ENCODE measurements around the gene SOX4. TPM values are rescaled to one million over a fixed set of nuclear protein-coding genes. Genes with fewer than 3 reads are reported as not detected.

SOX4 gene
- total RNA-seq, 1 experiment from 2014 or later = 67.0 TPM

DNA sequence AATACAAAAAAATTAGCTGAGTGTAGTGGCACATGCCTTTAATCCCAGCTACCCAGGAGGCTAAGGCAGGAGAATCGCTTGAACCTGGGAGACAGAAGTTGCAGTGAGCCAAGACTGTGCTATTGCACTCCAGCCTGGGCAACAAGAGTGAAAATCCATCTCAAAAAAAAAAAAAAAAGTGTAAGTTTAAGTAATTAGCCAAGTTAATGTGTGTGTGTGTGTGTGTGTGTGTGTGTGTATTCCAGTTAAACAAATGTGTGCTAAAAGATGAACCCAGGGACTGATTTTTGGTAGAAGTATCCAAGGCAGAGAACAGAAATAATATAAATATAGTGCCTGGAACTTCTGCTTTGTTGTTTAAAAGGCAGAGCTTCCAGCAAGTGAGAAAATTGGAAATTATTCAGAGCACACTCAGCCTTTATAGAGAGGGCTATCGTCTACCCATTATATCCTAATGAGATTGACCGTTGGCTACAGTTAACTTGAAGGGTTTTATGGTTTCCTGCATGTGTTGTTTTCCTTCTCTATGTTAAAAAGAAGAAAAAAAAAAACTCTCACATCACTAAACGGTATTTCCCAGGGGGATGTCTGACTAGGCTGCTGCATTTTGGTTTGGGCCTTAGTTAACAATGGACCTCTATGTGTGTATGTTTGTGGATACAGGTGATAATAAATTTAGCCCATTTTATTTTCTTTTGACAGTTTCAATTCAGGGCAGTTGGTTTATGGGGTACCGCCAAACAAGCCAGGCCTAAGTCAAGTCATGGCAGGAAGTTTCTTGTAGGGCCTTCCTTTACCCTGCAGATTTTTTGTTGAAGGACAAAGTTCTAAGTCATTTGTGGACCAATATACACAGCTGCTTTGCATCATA, 9.8 kb downstream of the SOX4 start:
- RAD21 ChIA-PET (ENCODE audit: low non-redundant PET in 1 of 2, low total read pairs in 2 of 2, uncharacterized antibody in 2 of 2, unreplicated experiment in 2 of 2) = no interaction called here
- BruUV-seq (replicated peaks) = no TSS peak
- CTCF ChIA-PET = no interaction called here
- Histone ChIP-seq H3K79me2 (ENCODE audit: insufficient read depth, low read length) (peaks cover 6% of the 10 kb centered on the region), H2AFZ (ENCODE audit: low read depth, low read length, poor library complexity, severe bottlenecking) (no peak overlapping the region), H3K9me2 (ENCODE audit: insufficient read depth) (no peaks in the 10 kb centered on the region), H3K27ac (ENCODE audit: low read depth, low read length) (no peak overlapping the region), H3K4me1 (ENCODE audit: control insufficient read depth in 1 of 2, insufficient read depth in 2 of 2, low read length in 2 of 2) (no peaks in the 10 kb centered on the region), H3K9ac (ENCODE audit: low read length) (no peak overlapping the region), H3K4me3 (replicated peaks in 1 of 2; ENCODE audit: low read depth in 1 of 2, low read length in 2 of 2) (no peak overlapping the region), H3K4me2 (ENCODE audit: low read length) (no peak overlapping the region), H4K20me1 (ENCODE audit: insufficient read depth) (no peaks in the 10 kb centered on the region), H3K36me3 (ENCODE audit: control insufficient read depth in 1 of 2, insufficient read depth in 2 of 2, low read length in 2 of 2) (peaks cover 0 to 1% of the 10 kb centered on the region in 2 experiments; a peak in 1 of 4 replicates), H3K9me3 (ENCODE audit: control insufficient read depth in 1 of 2, insufficient read depth in 1 of 2, low read depth in 1 of 2, low read length in 2 of 2) (no peaks in the 10 kb centered on the region), H3K27me3 (ENCODE audit: insufficient read depth, low read length) (no peaks in the 10 kb centered on the region)
- no peak for TF ChIP-seq JUND (IDR thresholded peaks at IDR 0.05)
- TF ChIP-seq CEBPB (IDR thresholded peaks at IDR 0.05; ENCODE audit: low read depth) = no peak
- no peak for TF ChIP-seq REST (IDR thresholded peaks at IDR 0.05; ENCODE audit: low read depth)
- no peak for TF ChIP-seq ZBTB33 (IDR thresholded peaks at IDR 0.05; ENCODE audit: extremely low read depth, insufficient replicate concordance, low read length)
- TF ChIP-seq YY1 (IDR thresholded peaks at IDR 0.05; ENCODE audit: extremely low read depth, insufficient replicate concordance, low read depth, low read length) = no peak
- no peak for TF ChIP-seq ZFX (IDR thresholded peaks at IDR 0.05)
- TF ChIP-seq FOSL1 (IDR thresholded peaks at IDR 0.05; ENCODE audit: low read depth) = no peak
- no peak for TF ChIP-seq EZH2 (IDR thresholded peaks at IDR 0.05)
- TF ChIP-seq, protein P1, sequence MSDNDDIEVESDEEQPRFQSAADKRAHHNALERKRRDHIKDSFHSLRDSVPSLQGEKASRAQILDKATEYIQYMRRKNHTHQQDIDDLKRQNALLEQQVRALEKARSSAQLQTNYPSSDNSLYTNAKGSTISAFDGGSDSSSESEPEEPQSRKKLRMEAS (IDR thresholded peaks at IDR 0.05) = no peak
- TF ChIP-seq SP1 (IDR thresholded peaks at IDR 0.05; ENCODE audit: low read depth) = no peak
- TF ChIP-seq, protein P2, sequence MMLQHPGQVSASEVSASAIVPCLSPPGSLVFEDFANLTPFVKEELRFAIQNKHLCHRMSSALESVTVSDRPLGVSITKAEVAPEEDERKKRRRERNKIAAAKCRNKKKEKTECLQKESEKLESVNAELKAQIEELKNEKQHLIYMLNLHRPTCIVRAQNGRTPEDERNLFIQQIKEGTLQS (IDR thresholded peaks at IDR 0.05) = no peak
- no peak for TF ChIP-seq EZH2phosphoT487 (IDR thresholded peaks at IDR 0.05; ENCODE audit: borderline replicate concordance)
- no peak for TF ChIP-seq ELF1 (IDR thresholded peaks at IDR 0.05; ENCODE audit: borderline replicate concordance, low read depth)
- TF ChIP-seq POLR2A (IDR thresholded peaks at IDR 0.05; ENCODE audit: borderline replicate concordance, extremely low read depth, insufficient read depth, insufficient read length) = no peak
- TF ChIP-seq, protein P3, sequence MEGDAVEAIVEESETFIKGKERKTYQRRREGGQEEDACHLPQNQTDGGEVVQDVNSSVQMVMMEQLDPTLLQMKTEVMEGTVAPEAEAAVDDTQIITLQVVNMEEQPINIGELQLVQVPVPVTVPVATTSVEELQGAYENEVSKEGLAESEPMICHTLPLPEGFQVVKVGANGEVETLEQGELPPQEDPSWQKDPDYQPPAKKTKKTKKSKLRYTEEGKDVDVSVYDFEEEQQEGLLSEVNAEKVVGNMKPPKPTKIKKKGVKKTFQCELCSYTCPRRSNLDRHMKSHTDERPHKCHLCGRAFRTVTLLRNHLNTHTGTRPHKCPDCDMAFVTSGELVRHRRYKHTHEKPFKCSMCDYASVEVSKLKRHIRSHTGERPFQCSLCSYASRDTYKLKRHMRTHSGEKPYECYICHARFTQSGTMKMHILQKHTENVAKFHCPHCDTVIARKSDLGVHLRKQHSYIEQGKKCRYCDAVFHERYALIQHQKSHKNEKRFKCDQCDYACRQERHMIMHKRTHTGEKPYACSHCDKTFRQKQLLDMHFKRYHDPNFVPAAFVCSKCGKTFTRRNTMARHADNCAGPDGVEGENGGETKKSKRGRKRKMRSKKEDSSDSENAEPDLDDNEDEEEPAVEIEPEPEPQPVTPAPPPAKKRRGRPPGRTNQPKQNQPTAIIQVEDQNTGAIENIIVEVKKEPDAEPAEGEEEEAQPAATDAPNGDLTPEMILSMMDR (IDR thresholded peaks at IDR 0.05 in 2 of 3, conservative IDR thresholded peaks at IDR 0.05 in 1 of 3; ENCODE audit: borderline replicate concordance in 1 of 3, insufficient read depth in 1 of 3, low read depth in 2 of 3, low read length in 2 of 3) = no peak
- no peak for TF ChIP-seq TCF7L2 (IDR thresholded peaks at IDR 0.05; ENCODE audit: borderline replicate concordance, extremely low read depth, insufficient read depth, insufficient read length)
- no peak for TF ChIP-seq CBX3 (IDR thresholded peaks at IDR 0.05; ENCODE audit: low read depth)
- POLR2A ChIA-PET = no interaction called here
- DNase-seq (ENCODE audit: low read depth, low spot score) (no peak), ATAC-seq (no peak)
- intact Hi-C loops (cut with micrococcal nuclease) = no loop called here
